Common myeloid progenitor, CD34-positive (primary cell): Measurements from ENCODE around the gene TRIM63.

Experiments
- CTCF ChIA-PET: fragments of 350-600 bp; sonication (Branson Sonifier 250); formaldehyde crosslinking; loops from one replicate; lab custom pipeline; 2021; ENCODE audit warnings: antibody characterized with exemption; lab: Charles Lee
- POLR2A ChIA-PET: fragments of 350-600 bp; sonication (Branson Sonifier 250); formaldehyde crosslinking; loops from one replicate; lab custom pipeline; 2021; ENCODE audit warnings: antibody characterized with exemption; lab: Charles Lee
- DNase-seq, 3 donors: peaks; one replicate each; pipeline versions ENCODE4 v3.0.0 to v3.0.0-alpha.2; 2013
- H3K27ac ChIP-seq, 2 experiments: 1 replicate in 1 of 2; 2 replicates in 1 of 2; pipeline ENCODE4 v1.7.0; 2013; ENCODE audit warnings: inconsistent platforms in 2 of 2, low read length in 2 of 2, mild to moderate bottlenecking in 2 of 2, low read depth in 1 of 2, moderate library complexity in 1 of 2; ENCODE audit not compliant: severe bottlenecking in 2 of 2, insufficient read depth in 1 of 2, poor library complexity in 1 of 2
- H3K27me3 ChIP-seq, 5 experiments: replicated peaks in 2 of 5; 1 replicate in 3 of 5; 2 replicates in 2 of 5; pipeline versions ENCODE4 v1.6.1 to v1.7.0; 2013; ENCODE audit warnings: low read length in 4 of 5, mild to moderate bottlenecking in 2 of 5, moderate library complexity in 2 of 5, inconsistent platforms in 1 of 5; ENCODE audit not compliant: insufficient read depth in 5 of 5, control insufficient read depth in 4 of 5
- H3K36me3 ChIP-seq, 4 experiments: 1 replicate in 2 of 4; 2 replicates in 2 of 4; pipeline versions ENCODE4 v1.6.1 to v1.7.0; 2013; ENCODE audit warnings: low read length in 3 of 4, control low read depth in 1 of 4, mild to moderate bottlenecking in 1 of 4; ENCODE audit not compliant: control insufficient read depth in 4 of 4, insufficient read depth in 4 of 4
- H3K4me1 ChIP-seq, 4 experiments: 1 replicate in 3 of 4; 2 replicates in 1 of 4; pipeline versions ENCODE4 v1.6.1 to v1.7.1; 2013; ENCODE audit warnings: low read length in 3 of 4, mild to moderate bottlenecking in 3 of 4, control low read depth in 1 of 4, inconsistent platforms in 1 of 4, moderate library complexity in 1 of 4; ENCODE audit not compliant: control insufficient read depth in 4 of 4, insufficient read depth in 4 of 4; ENCODE audit errors: control extremely low read depth in 1 of 4
- H3K4me3 ChIP-seq, 7 experiments: 1 replicate in 4 of 7; 2 replicates in 3 of 7; pipeline versions ENCODE4 v1.5.1 to v1.7.0; 2013; ENCODE audit warnings: mild to moderate bottlenecking in 7 of 7, low read length in 6 of 7, moderate library complexity in 6 of 7, inconsistent platforms in 2 of 7, low read depth in 2 of 7, control low read depth in 1 of 7; ENCODE audit not compliant: insufficient read depth in 4 of 7, control insufficient read depth in 1 of 7; ENCODE audit errors: extremely low read depth in 1 of 7
- H3K9me3 ChIP-seq, 5 experiments: 1 replicate in 4 of 5; 2 replicates in 1 of 5; pipeline versions ENCODE4 v1.6.1 to v1.7.1; 2013; ENCODE audit warnings: low read length in 4 of 5, mild to moderate bottlenecking in 2 of 5, inconsistent platforms in 1 of 5, low read depth in 1 of 5, moderate library complexity in 1 of 5; ENCODE audit not compliant: control insufficient read depth in 4 of 5, insufficient read depth in 2 of 5; ENCODE audit errors: control extremely low read depth in 1 of 5
- WGBS: methylation state at CpG from one replicate; pipeline ENCODE4 v1.1.5; 2013; ENCODE audit not compliant: insufficient coverage; 5-methylcytosine and 5-hydroxymethylcytosine counted together

TRIM63 gene

DNA sequence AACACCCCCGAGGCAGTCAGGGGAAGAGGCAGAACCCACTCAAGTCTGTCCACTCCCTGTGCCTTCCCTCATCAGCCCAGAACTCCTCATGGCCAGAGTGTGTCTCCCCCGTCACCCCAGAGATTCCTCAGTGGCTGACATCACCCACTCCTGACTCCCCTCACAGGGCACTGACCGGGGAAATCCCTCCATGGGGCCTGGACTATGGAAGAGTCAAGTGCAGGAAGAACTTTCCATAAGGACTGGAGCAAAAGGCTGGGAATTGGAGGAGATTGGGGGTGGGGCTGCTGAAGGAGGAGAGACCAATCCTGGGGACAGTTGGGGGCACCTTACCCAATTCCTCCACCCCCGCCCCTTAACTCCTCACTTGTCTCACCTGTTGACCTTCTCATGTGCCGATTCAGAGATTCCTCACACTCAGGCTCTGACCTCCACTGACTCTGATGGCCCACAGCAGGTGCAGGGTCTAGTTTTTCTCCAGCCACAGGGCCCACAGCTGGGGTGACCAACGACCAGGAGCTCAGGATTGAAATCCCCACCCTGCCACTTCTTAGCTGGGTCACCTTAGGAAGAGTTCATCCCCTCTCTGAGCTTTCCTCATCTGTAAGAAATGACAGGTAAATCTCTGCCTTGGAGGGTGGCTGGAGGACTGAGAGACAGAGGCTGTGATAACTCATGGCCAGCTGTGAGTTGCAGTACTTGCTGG lies 46.3 kb downstream of the TRIM63 start:
- DNase-seq, result no peak
- H3K36me3 ChIP-seq, result no peaks in the 10 kb centered on the region
- H3K4me3 ChIP-seq, result no peak overlapping the region
- WGBS, result 93% methylated on average over 3 of the region's 6 CpGs
- POLR2A ChIA-PET, result no interaction called here
- CTCF ChIA-PET, result interaction anchor here (1.4 to 2.0 kb wide), 4 partner anchors 10 to 126 kb away, joined by 3 to 8 read pairs (median 4); no protein-coding TSS in a partner anchor
- H3K9me3 ChIP-seq, result no peaks in the 10 kb centered on the region
- H3K4me1 ChIP-seq, result peaks cover 0 to 39% (median 14%) of the 10 kb centered on the region in 4 experiments
- peaks cover 0 to 10% (median 0%) of the 10 kb centered on the region in 5 experiments for H3K27me3 ChIP-seq
- no peak overlapping the region for H3K27ac ChIP-seq

DNA sequence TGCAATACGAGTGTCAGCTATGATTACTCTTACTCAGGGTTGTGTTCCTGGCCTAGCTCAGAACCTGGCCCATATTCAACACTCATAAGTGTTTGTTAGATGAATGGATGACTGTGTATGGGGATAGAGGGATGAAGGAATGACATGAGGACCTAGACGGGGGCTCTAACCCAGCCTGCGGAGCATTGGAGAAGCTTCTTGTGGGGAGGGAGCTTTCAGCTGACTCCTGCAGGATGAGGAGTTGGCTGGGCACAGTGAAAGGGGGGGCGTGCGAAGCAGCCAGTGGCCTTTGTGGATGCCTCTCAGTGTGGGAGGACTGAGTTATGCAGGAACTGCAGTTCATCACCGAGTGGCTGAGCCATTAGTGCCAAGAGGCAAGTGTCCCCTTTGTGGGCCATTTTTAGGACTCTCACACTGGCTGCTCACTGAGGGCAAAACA lies 47.1 kb downstream of the TRIM63 start:
- CTCF ChIA-PET, result interaction anchor here (0.7 to 1.7 kb wide), 6 partner anchors 10 to 24 kb away, joined by 3 to 5 read pairs (median 3); partner anchors contain the start of gene PAFAH2
- peaks cover 0 to 46% (median 18%) of the 10 kb centered on the region in 4 experiments for H3K4me1 ChIP-seq

DNA sequence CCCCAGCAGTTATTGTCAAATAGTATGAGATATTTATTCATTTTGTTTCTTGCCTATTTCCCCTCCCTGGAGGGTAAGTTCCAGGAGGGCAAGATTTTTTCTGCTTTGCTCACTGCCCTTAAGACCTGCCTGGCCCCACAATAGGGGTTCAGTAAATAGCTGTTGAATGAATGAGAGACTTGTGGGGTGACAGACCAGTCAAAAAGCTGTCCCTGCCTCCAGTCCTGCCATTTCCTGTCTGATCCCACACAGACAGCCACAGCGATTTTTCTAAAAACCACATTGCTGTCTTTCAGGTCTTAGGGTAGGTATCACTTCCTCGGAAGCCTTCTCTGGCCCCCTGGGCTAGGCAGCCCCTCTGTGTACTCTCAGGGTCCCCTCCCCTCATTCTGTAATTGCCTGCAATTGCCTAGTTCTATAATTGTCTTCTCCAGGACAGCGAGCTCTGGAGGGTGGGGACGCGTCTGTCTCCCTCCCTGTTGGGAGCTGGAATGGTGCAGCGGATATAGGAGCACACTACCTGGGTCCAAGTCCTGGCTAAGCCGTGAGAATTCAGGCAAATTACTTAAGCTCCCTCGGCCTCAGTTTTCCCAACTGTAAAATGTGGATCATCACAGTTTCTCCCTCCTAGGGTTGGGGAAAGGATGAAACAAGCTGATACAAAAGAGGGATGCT lies 47.7 kb downstream of the TRIM63 start:
- DNase-seq, result peak in 2 of 3 donors; percentile 23 to 30
- Histone ChIP-seq H3K4me1 (peaks cover 0 to 52% (median 21%) of the 10 kb centered on the region in 4 experiments), H3K4me3 (no peak overlapping the region), H3K36me3 (no peaks in the 10 kb centered on the region), H3K27me3 (peaks cover 0 to 7% (median 0%) of the 10 kb centered on the region in 5 experiments), H3K27ac (no peak overlapping the region), H3K9me3 (no peaks in the 10 kb centered on the region)
- CTCF ChIA-PET, result interaction anchor here (0.7 to 1.3 kb wide), 5 partner anchors 10 to 22 kb away, joined by 3 to 5 read pairs (median 3); partner anchors contain the start of gene PAFAH2
- POLR2A ChIA-PET, result no interaction called here
- 54% methylated on average over 8 of the region's 8 CpGs for WGBS

More for the DNA sequence above, 47.1 kb downstream of the TRIM63 start:
- Histone ChIP-seq H3K27ac (no peak overlapping the region), H3K27me3 (peaks cover 0 to 8% (median 0%) of the 10 kb centered on the region in 5 experiments), H3K4me3 (no peak overlapping the region), H3K36me3 (no peaks in the 10 kb centered on the region), H3K9me3 (no peaks in the 10 kb centered on the region)
- 93% methylated on average over 6 of the region's 6 CpGs for WGBS
- POLR2A ChIA-PET, result no interaction called here
- DNase-seq, result no peak

DNA sequence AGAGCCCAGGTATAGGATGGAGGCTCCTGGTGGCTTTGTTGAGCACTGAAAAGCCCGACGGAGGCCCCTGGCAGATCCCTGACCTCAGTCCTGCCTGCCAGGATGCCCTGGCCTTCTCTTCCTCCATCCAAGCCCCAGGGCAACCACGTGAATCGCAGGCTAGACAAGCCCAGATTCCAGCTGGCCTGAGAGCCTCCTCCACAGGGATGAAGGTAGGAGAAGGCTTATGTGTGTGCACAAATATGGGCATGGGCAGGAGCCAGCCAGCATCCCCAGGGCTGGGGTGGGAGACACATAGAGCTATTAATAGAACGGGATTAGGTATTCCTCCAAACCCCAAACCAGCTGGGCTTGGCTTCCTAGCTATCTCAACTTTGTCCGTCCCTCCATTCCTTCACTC lies 49.8 kb downstream of the TRIM63 start:
- WGBS, result 100% methylated on average over 3 of the region's 6 CpGs
- Histone ChIP-seq H3K4me3 (no peak overlapping the region), H3K4me1 (peaks cover 0 to 52% (median 21%) of the 10 kb centered on the region in 4 experiments), H3K27ac (no peak overlapping the region), H3K9me3 (no peaks in the 10 kb centered on the region), H3K27me3 (peaks cover 0 to 7% (median 0%) of the 10 kb centered on the region in 5 experiments), H3K36me3 (no peaks in the 10 kb centered on the region)
- ChIA-PET CTCF (interaction anchor here (0.6 to 1.2 kb wide), 2 partner anchors 121 to 179 kb away, joined by 3 to 5 read pairs; no protein-coding TSS in a partner anchor), POLR2A (no interaction called here)
- no peak for DNase-seq

DNA sequence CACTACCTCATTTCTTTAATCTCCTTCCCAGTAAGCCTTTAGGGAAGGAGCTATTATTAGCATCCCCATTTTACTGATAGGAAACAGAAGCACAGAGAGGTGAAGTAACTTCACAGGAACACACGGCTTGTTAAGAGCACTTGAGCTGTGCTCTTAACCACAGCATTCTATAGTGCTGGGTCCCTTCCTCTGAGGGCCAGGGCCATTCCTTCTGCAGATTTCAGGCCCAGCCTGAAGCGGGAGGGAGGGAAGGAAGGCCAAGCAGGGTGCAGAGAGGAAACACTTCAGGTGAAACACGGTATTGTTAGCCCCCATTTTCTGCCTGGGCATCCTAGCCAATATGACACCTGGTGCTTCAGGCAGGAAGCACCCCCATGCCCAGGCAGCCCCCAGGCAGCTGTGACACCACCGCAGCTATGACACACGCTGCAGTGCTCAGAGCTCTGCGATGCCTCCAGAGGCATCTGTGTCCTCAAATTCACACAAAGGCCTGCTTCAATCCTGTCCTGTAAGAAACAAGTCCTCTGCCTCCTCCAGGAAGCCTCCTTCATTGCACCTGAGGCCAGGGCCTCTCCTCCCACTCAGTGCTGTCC lies 50.4 kb downstream of the TRIM63 start:
- 71% methylated on average over 6 of the region's 6 CpGs for WGBS
- Histone ChIP-seq H3K27ac (no peak overlapping the region), H3K27me3 (peaks cover 0 to 7% (median 0%) of the 10 kb centered on the region in 5 experiments), H3K36me3 (no peaks in the 10 kb centered on the region), H3K4me1 (peaks cover 0 to 52% (median 21%) of the 10 kb centered on the region in 4 experiments), H3K4me3 (no peak overlapping the region), H3K9me3 (no peaks in the 10 kb centered on the region)
- ChIA-PET POLR2A (no interaction called here), CTCF (interaction anchor here (1.0 to 1.2 kb wide), 2 partner anchors 22 to 121 kb away, joined by 3 to 5 read pairs; no protein-coding TSS in a partner anchor)
- peak in 1 of 3 donors; percentile 19 for DNase-seq

DNA sequence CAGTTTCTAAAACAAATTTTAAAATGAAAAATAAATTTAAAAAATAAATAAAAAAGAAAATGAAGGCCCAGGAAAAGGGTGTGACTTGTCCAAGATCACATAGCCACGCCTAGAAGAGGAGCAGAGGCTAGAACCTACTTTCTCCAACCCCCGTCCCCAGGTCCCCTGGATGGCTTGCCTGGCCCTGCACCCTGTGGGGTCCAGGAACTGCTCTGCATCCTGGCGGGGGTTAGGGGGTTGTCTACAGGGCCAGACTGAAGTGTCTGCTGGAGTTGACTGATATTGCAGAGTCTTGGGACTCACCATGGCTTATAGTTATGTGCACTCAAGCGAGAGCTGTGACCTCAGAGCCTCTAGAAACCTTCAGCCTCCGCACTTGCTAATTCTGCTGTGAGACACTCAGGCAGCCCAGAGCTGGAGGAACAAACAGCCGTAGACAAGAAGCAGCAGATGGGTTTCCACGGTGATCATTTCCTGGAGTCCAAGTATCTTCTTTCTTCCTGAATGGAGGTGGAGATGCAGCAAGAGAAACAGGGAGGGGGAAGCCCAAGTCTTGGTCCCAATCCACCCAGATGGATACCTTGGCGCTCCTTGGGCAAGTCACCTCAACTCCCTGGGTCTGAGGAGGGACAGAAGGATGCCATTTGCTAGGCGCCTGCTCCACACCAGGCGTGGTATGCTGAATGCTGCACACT lies 51.0 kb downstream of the TRIM63 start:
- peak in 1 of 3 donors; percentile 24 for DNase-seq
- Histone ChIP-seq H3K27me3 (peaks cover 0 to 7% (median 0%) of the 10 kb centered on the region in 5 experiments), H3K36me3 (no peaks in the 10 kb centered on the region), H3K27ac (no peak overlapping the region), H3K9me3 (no peaks in the 10 kb centered on the region), H3K4me3 (no peak overlapping the region), H3K4me1 (peaks cover 0 to 48% (median 21%) of the 10 kb centered on the region in 4 experiments)
- ChIA-PET POLR2A (no interaction called here), CTCF (interaction anchor here (1.0 to 1.2 kb wide), 2 partner anchors 21 to 120 kb away, joined by 3 to 5 read pairs; no protein-coding TSS in a partner anchor)
- 87% methylated on average over 9 of the region's 10 CpGs for WGBS
